Measurements from ENCODE around the gene IFRD2.
A peak's percentile ranks its signal among the peaks of the same experiment; 100 is the strongest.
"Not testable (repeated sequence)": the region's sequence is repeated elsewhere in the genome, so short reads cannot be mapped to it uniquely, and the experiment has no call there.

Gene IFRD2

GRCh38 chr3:50268276-50268675 lies 24.0 kb downstream of the IFRD2 start:
- no peak for DNase-seq (ENCODE audit: low spot score)

DNA sequence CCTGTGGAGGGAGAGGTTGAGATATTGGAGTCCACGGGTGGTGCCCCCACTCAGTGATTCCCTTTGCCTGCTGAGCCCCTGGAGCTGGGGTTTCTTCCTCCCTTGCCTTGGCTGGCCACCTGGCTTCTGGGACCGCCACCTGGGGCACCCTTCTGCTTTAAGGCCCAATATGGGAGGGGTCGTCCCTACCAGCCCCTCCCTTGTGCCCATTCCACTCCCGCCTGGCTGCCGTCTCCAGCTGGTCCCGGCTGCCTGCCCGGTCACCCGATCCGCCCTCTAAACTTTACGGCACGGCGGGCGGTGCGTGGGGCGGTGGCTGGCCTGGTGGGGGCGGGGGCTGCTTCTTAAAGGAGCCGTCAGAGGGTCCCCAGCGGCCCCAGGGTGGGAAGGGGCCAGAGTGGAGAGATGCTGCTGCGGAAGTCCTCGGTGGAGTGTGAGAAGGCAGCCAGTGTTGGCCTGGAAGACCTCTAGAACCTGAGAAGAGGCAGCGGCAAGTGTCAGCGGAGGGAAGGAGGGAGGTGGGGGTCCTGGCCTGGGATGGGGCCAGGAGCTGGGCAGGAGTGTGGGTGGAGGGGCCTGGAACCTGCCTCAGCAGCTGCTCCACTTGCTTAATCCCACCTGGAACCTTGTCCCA lies 24.8 kb downstream of the IFRD2 start:
- DNase-seq (ENCODE audit: low spot score) = no peak

- DNase-seq (ENCODE audit: low spot score) = no peak
Observed at GRCh38 chr3:50266836-50267235, 25.4 kb downstream of the IFRD2 start.

DNA sequence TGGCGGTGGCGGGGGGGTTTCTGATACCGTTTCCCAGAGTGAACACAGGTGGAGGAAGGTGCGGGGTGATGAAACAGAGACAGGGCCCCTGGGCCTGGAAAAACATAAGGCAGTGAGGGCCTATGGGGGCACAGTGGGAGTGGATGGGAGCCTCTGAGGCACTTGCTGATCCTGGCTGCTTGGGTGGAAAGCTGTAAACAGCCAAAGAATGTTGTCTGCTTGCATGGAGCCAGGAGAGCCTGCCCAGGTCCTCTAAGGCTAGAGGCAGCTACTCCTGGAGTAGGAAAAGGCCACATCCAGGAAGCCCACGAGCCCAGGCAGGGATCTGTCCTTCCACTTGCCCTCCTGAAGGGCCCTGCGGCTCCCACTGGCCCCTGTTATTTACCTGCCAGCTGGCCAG lies 26.2 kb downstream of the IFRD2 start:
- no peak for DNase-seq (ENCODE audit: low spot score)

- DNase-seq (ENCODE audit: low spot score) = no peak
Observed at GRCh38 chr3:50265571-50265970, 26.7 kb downstream of the IFRD2 start.

DNA sequence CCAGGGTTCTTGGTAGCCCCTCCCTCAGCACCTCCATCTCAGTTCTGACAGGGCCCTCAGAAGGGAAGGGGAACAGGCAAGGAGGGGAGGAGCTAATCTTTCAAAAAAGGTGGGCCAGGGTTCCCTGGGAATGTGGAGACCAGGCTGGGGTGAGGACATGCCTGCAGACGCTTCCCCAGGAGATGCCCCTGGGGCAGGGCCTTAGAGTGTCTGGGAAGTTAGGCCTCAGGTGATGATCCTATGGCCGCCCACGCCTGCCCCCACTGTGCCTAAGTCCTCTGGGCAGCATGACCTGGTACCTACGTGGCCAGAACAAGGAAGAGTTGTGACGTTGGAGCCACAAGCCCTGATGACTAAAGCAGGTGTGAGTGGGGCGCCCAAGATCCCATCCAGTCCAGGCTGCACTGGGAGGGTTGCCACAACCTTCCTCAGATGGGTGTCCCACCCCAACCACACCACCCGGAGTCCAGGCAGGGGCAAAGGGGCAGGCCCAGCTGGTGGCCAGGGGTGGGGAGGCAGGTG lies 27.2 kb downstream of the IFRD2 start:
- no peak for DNase-seq (ENCODE audit: low spot score)

DNA sequence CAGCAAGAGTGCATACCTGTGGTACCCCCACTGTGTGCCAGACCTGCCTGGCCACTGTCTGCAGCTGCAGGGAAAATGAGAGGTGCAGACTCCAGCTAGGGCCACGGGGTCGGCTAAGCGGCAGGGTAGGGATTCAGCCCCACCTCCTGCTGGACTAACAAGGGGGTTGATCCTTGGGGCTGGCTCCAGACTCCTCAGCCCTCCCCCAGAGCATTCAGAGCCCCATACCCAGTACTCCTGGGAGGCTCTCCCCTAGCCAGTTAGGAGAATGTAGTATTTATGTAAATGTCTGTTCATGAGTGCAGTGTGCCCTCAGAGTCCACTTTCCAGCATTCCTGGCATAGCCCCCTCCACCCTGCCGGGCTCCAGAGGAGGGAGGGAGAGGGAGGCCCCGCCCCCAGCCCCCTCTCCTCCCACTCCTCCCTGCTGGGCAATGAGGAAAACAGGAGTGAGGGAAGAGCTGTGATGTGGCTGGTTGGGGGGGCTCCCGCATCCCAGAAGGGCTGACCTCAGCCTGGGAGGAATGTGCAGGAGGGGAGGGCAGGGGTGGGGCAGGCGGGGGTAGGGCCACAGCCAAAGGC lies 27.8 kb downstream of the IFRD2 start:
- DNase-seq (ENCODE audit: low spot score) = peak; percentile 91

DNA sequence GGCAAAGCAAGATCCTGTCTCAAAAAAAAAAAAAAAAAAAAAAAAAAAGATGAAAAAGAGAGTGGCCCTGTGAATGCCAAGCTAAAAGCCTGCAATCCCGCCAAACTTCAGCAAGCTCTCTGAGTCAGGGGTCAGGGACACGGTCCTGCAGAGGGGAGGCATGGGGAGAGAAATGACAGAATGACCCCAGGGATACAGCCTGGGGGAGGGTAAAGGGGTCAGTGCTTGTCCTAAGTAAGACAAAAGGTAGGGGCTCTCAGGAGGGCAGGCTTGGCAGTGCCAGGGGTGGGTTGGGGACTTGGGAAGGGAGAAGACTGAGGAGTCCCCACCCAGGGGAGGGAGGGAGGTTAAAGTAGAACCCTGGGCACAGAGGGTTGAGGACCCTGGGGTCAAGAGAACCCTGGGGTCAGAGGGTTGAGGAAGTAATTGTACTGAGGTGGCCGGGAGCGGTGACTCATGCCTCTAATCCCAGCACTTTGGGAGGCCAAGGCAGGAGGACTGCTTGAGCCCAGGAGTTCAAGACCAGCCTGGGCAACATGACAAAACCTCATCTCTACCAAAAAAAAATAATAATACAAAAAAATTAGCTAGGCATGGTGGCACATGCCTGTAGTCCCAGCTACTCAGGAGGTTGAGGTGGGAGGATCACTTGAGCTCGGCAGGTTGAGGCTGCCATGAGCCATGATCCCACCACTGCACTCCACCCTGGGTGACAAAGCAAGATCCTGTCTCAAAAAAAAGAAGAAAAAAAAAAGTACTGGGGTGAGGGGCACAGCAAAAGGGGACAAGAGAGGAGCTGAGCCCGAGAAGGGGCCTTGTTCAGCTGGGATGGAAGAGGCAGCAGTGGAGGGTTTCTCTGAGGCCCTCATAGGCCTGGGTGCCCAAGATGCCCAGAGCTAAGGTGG lies 28.5 kb downstream of the IFRD2 start:
- DNase-seq (ENCODE audit: low spot score) = no peak

DNA sequence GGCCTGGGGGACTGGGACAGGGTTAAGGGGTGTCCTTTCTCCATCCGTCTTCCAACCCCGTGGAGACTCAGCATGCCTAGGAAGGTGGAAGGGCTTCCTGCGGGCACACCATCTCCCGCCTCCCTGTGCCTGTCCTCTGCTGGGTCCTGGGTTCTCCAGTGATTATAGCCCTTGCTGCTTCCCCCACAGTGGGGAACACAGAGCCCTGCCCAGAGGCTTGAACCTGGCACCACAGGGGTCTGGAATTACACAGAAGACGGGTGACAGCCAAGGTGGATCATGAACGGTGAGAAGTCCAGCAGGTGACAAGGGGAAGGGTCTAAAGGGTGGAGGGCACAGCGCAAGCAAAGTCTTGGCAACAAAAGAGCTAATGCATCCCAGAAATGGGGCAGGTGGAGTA lies 29.5 kb downstream of the IFRD2 start:
- DNase-seq (ENCODE audit: low spot score) = no peak

GRCh38 chr3:50262200-50262599 lies 30.0 kb downstream of the IFRD2 start:
- DNase-seq (ENCODE audit: low spot score) = not testable (repeated sequence)

DNA sequence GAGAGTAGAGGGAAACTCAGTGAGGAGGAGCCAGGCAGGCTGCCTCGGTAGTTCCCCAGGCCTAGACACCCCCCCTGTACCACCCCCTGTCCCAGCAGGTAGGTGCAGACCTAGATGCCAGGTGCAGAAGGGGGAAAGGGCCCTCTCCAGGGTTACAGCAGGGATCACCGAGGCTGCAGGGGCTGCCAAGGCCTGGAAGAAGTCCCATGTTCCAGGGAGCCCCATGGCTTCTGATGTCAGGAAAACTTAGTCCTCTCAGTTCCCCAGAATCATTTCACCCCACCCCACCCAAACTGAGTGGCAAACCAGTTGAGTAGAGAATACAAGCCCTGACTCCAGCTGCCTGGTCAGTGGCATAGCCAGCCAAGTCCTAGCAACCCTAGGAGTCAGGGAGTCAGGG lies 30.7 kb downstream of the IFRD2 start:
- no peak for DNase-seq (ENCODE audit: low spot score)

- no peak for DNase-seq (ENCODE audit: low spot score)
Observed at GRCh38 chr3:50260942-50261441, 31.2 kb downstream of the IFRD2 start.

GRCh38 chr3:50260027-50260941 lies 31.9 kb downstream of the IFRD2 start:
- peak; percentile 98 for DNase-seq (ENCODE audit: low spot score)

DNA sequence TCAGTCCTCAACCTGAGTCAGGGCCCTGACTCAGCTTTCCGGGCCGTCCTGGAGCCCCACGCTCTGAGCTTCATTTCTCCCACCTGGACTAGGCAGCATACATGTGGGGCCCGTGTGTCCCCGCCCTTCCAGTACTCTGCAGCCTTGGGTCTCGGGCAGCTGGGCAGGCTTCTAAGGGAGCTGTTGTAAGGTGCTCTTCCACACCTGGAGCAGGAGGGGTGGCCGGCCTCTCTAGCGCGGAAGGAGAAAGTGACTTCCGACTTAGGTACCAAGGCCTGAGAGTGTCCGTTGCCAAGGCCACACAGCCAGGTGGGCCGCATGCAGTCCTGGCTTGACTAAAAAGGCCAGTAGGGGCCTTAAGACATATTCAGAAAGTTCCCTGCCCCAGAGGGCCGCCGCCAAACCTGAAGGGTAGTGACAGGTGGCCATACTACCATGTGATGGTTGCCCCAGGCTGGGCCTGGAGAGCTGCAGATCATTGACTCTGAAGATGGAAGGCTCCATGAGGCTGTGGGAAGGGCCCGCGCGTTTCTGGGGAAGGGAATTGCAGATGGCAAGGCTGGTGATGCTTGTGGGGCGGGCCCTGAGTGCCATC lies 32.7 kb downstream of the IFRD2 start:
- no peak for DNase-seq (ENCODE audit: low spot score)

- no peak for DNase-seq (ENCODE audit: low spot score)
Observed at GRCh38 chr3:50258979-50259378, 33.2 kb downstream of the IFRD2 start.

DNA sequence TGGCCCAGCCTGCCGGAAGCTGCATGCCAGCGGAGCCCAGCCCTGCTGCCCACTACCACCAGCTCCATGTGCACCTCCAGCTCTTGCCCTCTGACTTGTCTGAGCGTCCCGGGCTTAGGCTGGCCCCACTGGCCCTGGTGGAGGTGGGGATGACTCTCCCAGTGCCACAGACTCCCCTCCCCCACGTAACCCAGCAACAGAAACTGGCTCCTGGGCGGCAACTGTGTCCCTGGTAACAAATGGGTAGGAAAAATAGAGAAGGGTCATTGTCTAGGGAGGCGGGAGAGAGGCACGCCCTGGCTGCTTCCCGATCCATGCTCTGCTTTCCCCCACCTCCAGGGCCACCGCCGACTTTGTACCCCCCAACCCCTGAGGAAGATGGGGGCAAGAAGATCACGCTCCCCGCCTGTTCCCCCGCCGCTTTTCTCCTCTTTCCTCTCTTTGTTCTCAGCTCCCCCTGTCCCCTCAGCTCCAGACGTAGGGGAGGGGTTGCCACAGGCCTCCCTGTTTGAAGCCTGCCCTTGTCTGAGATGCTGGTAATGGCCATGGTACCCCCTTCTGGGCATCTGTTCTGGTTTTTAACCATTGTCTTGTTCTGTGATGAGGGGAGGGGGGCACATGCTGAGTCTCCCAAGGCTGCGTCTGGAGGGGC lies 34.1 kb downstream of the IFRD2 start:
- no peak for DNase-seq (ENCODE audit: low spot score)

- DNase-seq (ENCODE audit: low spot score) = no peak
Observed at GRCh38 chr3:50256978-50257890, 35.0 kb downstream of the IFRD2 start.

GRCh38 chr3:50255251-50255615 lies 37.0 kb downstream of the IFRD2 start:
- no peak for DNase-seq (ENCODE audit: low spot score)

DNA sequence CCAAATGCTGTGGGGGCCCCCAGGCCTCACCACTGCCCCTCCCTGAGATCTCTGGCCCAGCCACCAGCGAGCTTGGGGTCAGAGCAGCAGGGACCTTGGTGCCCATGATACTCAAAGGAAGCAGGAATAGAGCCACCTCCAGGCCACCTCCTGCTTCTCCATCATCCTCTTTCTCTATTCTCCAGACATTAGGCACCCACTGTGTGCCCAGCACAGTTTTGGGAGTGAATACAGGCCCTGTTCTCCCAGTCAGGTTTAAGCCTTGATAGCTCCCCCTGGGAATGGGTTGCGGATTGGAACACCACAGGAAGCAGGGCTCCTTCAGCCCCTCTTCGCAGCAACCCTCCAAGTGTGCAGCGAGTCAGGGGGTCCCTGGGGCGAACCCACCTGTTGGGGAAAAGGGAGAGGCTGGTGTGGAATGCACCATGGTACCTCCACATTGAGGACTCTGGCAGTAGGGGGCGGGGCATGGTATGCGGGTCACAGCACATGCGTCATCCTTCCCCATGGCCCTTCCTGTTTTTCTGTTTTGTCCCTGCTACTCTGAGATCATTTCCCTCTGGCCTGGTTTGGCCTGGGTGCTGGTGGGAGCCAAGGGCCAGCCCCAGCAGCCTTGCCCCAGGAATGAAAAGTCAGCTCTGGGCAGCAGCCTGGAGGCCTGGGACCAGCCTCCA lies 37.5 kb downstream of the IFRD2 start:
- no peak for DNase-seq (ENCODE audit: low spot score)
